HAP-1 (cell line): ENCODE results near the gene XG.
"Not testable (repeated sequence)": the region's sequence is repeated elsewhere in the genome, so short reads cannot be mapped to it uniquely, and the experiment has no call there.

Source experiments
- DNase-seq, 2 experiments: peaks; one replicate each; pipeline ENCODE4 v3.0.0-alpha.2; 2016 to 2020; ENCODE audit warnings: low spot score in 2 of 2
- H3K27me3 ChIP-seq: fragments of 250-450 bp; sonication (Bioruptor Pico); 2 replicates; pipeline ENCODE4 v1.5.1; 2020; ENCODE audit warnings: low read depth, mild to moderate bottlenecking, moderate library complexity
- H3K36me3 ChIP-seq: fragments of 250-450 bp; sonication (Bioruptor Pico); replicated peaks from 2 replicates; pipeline ENCODE4 v1.5.1; 2020; ENCODE audit warnings: mild to moderate bottlenecking
- H3K4me1 ChIP-seq: fragments of 250-450 bp; sonication (Bioruptor Pico); 2 replicates; pipeline ENCODE4 v1.5.1; 2020; ENCODE audit warnings: mild to moderate bottlenecking
- H3K4me3 ChIP-seq: fragments of 250-450 bp; sonication (Bioruptor Pico); 2 replicates; pipeline ENCODE4 v1.5.1; 2020; ENCODE audit warnings: mild to moderate bottlenecking, moderate library complexity
- H3K9me3 ChIP-seq: fragments of 250-450 bp; sonication (Bioruptor Pico); 2 replicates; pipeline ENCODE4 v1.5.1; 2020; ENCODE audit warnings: mild to moderate bottlenecking, moderate library complexity
- in situ Hi-C: fragments of 300-500 bp; cut with MboI; formaldehyde crosslinking; loops from 3 replicates; pipeline ENCODE4 v1.14.3; 2020; ENCODE audit warnings: low sequenced_read_pairs, inconsistent platforms, mixed read lengths

The XG gene, protein sequence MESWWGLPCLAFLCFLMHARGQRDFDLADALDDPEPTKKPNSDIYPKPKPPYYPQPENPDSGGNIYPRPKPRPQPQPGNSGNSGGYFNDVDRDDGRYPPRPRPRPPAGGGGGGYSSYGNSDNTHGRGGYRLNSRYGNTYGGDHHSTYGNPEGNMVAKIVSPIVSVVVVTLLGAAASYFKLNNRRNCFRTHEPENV

DNA sequence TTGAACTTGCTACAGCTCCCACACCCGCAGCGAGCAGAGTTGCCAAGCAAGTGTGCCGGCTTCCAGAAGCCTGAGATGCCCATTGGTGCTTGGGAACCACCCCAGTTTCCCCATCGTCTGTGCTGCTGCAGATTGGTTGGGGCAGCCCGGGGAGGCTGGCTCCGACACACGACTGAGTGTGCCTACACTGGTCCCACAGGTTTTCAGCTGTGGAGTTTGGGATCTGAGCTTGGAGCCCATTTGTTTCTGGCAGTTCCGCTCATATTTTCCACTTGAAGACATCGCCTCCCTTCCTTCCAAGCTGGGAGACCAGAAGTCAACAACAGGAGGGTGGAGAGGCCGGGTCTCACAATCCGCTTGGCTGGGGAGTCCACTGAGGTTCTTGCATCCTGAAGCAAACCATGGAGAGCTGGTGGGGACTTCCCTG, at the start of gene XG:
TSS of gene XG (plus strand) at position 167 of the 427 bp plus-strand sequence. CDS start at position 402, 235 bp downstream.
- H3K9me3 ChIP-seq, DNase-seq, H3K4me1 ChIP-seq, H3K36me3 ChIP-seq, in situ Hi-C loops, H3K4me3 ChIP-seq, H3K27me3 ChIP-seq: not testable (repeated sequence)

DNA sequence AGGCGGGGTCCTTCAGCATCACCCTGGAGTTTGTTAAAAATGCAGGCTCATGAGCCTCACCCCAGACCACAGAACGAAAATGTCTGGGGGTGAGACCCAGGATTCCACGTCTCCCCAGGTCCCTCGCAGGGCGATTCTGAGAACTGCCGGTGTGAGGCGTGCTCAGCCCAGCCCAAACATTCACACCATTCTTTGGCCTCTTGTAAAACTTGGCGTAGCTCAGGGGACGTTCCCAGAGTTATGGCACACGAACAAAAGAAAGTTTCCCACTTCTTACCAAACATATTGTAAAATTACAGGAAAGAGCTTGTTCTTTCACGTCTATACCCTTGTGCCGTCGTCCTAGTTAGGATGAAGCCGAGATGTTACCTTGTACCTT, 47.9 kb upstream of the XG start:
- no peaks in the 10 kb centered on the region for H3K9me3 ChIP-seq
- in situ Hi-C loops: no loop called here
- peak in 1 of 2 experiments; percentile 52 for DNase-seq
- no peak overlapping the region for H3K4me3 ChIP-seq
- H3K36me3 ChIP-seq: no peaks in the 10 kb centered on the region; the same call in 1 of the 2 replicates
- no peaks in the 10 kb centered on the region for H3K27me3 ChIP-seq
- peaks cover 24% of the 10 kb centered on the region for H3K4me1 ChIP-seq

DNA sequence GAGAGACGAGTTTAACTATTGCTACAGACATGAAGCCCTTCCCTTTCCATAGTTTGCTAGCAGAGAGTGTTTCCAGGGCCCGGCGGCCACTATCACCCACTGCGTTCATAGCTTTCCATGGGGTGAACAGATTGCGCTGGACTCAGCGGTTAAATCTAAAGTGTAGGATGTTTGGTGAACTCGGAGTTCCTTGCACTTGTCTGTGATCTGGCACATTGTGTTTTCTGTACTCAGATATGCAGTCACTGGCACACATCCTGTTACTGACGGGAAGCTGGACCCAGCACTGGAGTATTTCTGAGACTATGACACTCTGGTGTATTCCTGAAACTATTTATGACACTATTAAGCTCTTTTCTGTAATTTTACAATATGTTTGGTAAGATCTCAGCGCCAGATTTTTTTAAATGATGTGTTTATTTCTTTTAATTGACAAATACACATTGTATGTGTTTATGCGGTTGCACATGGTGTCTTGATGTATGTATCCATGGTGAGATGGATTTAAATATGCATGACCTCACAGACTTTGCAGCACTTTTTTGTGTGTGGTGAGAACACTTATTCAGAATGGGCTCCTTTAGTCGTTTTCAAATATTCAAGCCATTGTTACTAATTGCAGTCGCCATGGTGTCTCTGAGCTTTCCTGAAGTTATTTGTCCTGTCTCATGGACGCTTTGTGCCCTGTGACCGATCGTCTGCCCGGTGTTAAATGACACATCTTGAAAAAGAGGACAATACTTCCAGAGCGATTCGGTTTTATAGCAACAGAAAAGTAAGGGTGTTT, 46.6 kb upstream of the XG start:
- Histone ChIP-seq H3K9me3 (no peaks in the 10 kb centered on the region), H3K4me3 (no peak overlapping the region), H3K36me3 (peaks cover 4% of the 10 kb centered on the region; the same call in 1 of the 2 replicates), H3K4me1 (peaks cover 36% of the 10 kb centered on the region), H3K27me3 (no peaks in the 10 kb centered on the region)
- in situ Hi-C loops: no loop called here
- peak; percentile 55 to 67 for DNase-seq

DNA sequence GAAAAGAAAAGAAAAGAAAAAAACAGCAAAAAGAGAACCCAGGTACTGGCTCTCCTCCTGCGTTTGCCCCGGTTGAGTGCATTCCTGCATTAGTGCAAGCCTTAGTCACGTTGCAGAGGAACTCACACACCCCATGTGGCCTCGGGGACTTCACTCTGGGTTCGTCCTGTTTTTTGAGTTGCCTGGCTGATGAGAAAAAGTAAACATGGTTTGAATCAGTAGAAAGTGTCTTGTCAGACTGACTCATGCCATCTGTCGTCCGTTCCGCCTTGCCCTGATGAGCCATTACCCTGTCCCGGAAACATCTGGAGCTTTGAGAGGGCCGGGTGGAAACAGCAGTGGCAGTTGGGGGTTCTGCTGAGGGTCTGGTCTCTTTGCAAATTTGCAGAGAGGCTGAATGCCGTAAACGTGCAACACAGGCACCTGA, 44.5 kb upstream of the XG start:
- H3K4me1 ChIP-seq: peaks cover 49% of the 10 kb centered on the region
- no peak overlapping the region for H3K4me3 ChIP-seq
- no peaks in the 10 kb centered on the region for H3K27me3 ChIP-seq
- H3K9me3 ChIP-seq: no peaks in the 10 kb centered on the region
- no peak for DNase-seq
- H3K36me3 ChIP-seq: peaks cover 4% of the 10 kb centered on the region; the same call in 1 of the 2 replicates
- in situ Hi-C loops: no loop called here

- Histone ChIP-seq H3K9me3 (no peaks in the 10 kb centered on the region), H3K4me1 (peaks cover 45% of the 10 kb centered on the region), H3K27me3 (no peaks in the 10 kb centered on the region), H3K4me3 (no peak overlapping the region), H3K36me3 (peaks cover 4% of the 10 kb centered on the region)
- no peak for DNase-seq
- in situ Hi-C loops: no loop called here
Observed at GRCh38 chrX:2708021-2708420, 43.8 kb upstream of the XG start.

DNA sequence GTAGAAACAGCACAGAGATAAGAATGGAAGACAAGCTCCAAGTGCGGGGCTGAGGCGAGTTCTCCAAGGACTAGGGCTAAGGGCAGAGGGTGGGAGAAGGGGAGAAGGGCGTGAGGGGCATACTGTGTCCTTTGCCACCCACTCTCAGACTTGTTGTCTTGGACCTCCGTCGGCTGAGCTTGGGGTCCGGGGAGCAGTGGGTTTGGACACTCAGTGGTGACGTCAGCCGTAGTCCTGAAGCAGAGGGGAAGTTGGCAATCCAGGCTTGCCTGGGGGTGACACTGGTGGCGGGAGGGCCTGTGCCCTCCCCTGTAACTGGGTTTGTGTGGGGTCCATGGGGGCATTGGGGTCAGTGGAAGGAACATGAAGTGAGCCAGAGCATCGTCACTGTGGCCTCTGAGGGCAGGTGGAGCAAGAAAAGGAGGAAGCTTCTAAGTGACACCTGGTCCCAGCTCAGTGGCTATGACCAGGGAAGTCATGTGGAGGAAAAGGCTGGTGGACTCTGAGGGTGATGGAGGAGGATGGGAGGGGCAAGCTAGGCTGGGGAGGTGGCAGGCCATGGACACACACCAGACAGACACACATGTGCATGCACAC, 43.1 kb upstream of the XG start:
- Histone ChIP-seq H3K36me3 (peaks cover 4% of the 10 kb centered on the region), H3K27me3 (no peaks in the 10 kb centered on the region), H3K9me3 (no peaks in the 10 kb centered on the region), H3K4me3 (no peak overlapping the region), H3K4me1 (peaks cover 41% of the 10 kb centered on the region)
- in situ Hi-C loops: no loop called here
- DNase-seq: no peak

DNA sequence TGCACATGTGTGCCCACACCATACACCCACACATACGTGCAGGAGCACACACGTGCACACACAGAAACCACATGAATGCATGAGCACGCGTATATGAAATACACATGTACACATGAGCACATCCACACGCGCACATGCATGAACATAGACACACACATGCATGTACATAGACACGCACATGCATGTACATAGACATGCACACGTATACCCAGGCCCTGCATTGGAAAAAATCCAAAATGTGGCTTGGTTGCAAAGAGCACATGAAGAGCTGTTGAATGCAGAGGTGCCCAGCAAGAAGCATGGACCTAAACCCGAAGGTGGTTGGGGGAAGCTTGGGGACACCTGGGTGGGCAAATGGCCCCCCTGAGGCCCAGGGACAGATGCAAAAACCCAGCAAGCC, 42.3 kb upstream of the XG start:
- Histone ChIP-seq H3K4me3 (no peak overlapping the region), H3K9me3 (no peaks in the 10 kb centered on the region), H3K36me3 (peaks cover 7% of the 10 kb centered on the region), H3K4me1 (peaks cover 38% of the 10 kb centered on the region), H3K27me3 (no peaks in the 10 kb centered on the region)
- in situ Hi-C loops: no loop called here
- no peak for DNase-seq

DNA sequence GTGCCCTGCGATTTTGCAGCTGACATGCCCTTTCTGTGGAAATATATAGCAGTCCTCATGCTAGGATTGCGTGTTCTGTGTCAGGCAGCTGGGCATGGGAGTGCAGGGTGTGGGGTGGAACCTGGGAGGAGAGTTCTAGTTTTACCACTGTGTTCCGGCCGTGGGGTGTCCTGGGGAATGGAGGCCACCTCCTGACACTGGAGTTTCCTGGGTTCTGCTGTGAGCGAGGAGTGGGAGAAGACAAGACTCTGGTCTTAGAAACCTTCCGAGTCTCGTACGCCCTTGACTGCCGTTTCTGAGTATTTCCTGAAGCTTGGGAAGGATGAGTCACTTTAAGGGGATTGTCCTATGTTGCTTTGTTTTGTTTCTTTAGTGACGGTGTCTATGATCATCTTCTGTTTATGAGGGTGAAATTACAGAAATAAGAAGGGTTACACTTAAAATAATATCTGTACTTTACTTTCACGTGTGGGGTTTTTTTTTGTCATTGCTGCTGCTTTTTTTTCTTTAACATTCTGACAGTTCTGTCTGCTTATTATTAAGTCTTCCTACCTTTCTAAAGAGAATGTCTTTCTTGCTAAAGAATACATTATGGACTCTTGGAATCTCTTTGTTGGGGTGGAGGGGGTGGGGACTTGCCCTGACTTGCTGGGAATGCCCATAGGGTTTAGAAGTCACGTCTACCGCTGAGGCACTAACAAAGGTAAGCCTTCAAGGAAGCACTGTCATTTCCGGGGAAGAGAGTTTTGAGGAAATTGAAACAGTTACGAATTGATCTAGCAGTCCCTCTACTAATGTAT, 41.6 kb upstream of the XG start:
- Histone ChIP-seq H3K4me1 (peaks cover 31% of the 10 kb centered on the region), H3K36me3 (peaks cover 14% of the 10 kb centered on the region), H3K4me3 (no peak overlapping the region), H3K27me3 (no peaks in the 10 kb centered on the region), H3K9me3 (no peaks in the 10 kb centered on the region)
- peak; percentile 80 to 81 for DNase-seq
- in situ Hi-C loops: no loop called here

- peaks cover 14% of the 10 kb centered on the region for H3K36me3 ChIP-seq
- peak; percentile 54 to 92 for DNase-seq
- peaks cover 25% of the 10 kb centered on the region for H3K4me1 ChIP-seq
- H3K9me3 ChIP-seq: no peaks in the 10 kb centered on the region
- in situ Hi-C loops: no loop called here
- H3K4me3 ChIP-seq: no peak overlapping the region
- H3K27me3 ChIP-seq: no peaks in the 10 kb centered on the region
Observed at GRCh38 chrX:2711441-2711840, 40.4 kb upstream of the XG start.

GRCh38 chrX:2712428-2712827, 39.4 kb upstream of the XG start:
- no peak for DNase-seq
- peaks cover 19% of the 10 kb centered on the region for H3K36me3 ChIP-seq

DNA sequence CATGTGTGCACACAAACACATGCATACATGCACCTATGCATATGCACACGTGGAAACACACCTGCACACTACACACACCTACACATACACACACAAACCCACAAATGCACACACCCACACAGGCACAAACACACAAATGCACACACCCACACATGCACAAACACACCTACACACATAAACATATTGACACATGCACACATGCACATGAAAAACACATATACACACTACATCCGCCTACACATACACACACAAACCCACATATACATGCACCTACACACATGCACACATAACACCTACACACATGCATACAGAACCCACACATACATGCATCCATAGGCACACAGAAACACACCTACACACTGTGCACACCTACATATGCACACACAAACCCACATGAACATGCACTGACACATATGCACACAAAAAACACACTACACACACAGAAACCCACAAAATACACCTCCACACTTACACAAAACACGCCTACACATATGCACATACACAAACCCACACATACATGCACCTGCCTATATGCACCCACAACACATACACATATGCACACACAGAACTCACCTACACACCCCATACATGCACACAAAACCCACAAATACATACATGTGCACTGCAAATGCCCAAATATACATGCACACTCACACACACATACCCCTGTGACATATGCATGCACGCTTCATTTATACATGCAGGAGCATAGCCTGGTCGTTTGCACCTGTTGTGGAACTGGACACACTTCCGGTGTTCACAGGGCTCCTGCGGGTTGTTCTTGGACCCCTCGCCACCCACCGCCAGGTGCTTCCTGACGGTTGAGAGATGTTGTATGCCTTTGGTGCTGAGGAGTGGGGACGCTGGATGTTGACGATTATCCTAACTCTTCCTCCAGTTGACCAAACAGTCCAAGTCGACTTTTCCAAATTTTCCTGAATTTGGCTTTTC, 38.7 kb upstream of the XG start:
- DNase-seq: no peak

More at GRCh38 chrX:2712428-2712827, 39.4 kb upstream of the XG start:
- in situ Hi-C loops: no loop called here
- Histone ChIP-seq H3K27me3 (no peaks in the 10 kb centered on the region), H3K4me1 (peaks cover 25% of the 10 kb centered on the region), H3K4me3 (no peak overlapping the region), H3K9me3 (no peaks in the 10 kb centered on the region)

DNA sequence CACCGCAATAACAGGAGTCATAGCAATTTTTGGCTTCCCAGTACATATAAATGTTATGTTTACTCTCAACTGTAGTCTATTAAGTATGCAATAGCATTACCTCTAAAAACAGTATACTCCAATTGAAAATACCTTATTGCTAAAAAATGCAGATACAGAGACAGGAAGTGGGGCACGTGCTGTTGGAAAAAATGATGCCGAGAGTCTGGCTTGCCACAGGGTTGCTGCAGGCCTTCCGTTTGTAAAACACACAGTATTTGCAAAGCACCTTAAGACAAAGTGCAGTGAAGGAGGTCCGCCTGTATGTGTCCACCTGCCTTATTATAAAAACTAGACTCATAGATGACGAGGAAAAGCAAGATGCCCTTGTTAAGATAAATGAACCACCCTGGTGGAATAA, 37.3 kb upstream of the XG start:
- Histone ChIP-seq H3K4me1 (peaks cover 20% of the 10 kb centered on the region), H3K36me3 (peaks cover 30% of the 10 kb centered on the region), H3K27me3 (no peaks in the 10 kb centered on the region), H3K9me3 (no peaks in the 10 kb centered on the region), H3K4me3 (no peak overlapping the region)
- DNase-seq: no peak
- in situ Hi-C loops: no loop called here

More for the DNA sequence above, 38.7 kb upstream of the XG start:
- Histone ChIP-seq H3K9me3 (no peaks in the 10 kb centered on the region), H3K36me3 (peaks cover 22% of the 10 kb centered on the region), H3K27me3 (no peaks in the 10 kb centered on the region), H3K4me1 (peaks cover 25% of the 10 kb centered on the region), H3K4me3 (no peak overlapping the region)
- in situ Hi-C loops: no loop called here
